ENCODE results near the gene TPM1.

GRCh38 chr15:62999923-63000561 lies 42.5 kb upstream of the TPM1 start:
- TF ChIP-seq POLR2A (IDR thresholded peaks at IDR 0.05) (no peak), CTCF (IDR thresholded peaks at IDR 0.05) (no peak)
